Stimulated activated CD4-positive, alpha-beta T cell treated with anti-CD3 and anti-CD28 coated beads, TNF-alpha, amount 100 ng/mL, for 48 hours (primary cell): ENCODE data around the gene POLE3.
"Not testable (repeated sequence)": the region's sequence is repeated elsewhere in the genome, so short reads cannot be mapped to it uniquely, and the experiment has no call there.

Source experiments
- DNase-seq, 3 donors: peaks; one replicate each; pipeline ENCODE4 v3.0.0-alpha.2; 2020; ENCODE audit warnings: low read depth in 3 of 3

Gene POLE3

DNA sequence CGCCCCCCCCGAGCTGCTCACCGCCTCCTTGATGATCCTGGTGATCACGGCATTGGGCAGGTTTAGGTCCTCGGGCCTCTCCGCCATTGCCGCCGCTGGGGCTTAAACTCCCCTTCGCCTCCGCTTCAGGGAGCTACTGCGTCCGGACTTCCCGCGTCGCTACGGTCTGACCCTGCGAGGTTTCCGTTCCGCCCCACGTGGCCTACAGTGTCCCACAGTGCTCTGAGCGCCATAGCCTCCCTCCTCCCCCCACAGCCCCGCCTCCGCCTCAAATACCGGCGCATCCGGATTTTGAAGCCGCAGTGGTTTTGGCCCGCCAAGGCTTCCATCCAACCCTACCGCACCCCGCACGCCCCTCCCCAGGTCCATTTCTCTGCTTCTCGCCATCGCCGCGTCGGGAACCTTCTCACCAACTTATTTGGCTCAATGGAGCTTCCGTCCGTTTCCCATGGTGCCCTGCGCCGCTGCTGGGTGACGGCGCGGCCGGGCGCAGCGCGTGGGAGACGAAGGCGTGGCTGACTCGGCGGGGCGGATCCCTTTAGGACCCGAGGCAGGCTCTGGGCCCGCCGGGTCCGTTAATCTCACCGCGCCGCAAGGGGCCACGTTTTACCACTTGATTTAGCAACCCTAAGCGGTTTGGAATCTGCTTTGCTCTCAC, at the start of gene POLE3, which contains the start of gene C9orf43:
POLE3 (minus strand) TSS at position 469 of the 658 bp plus-strand sequence; CDS start at position 87, 382 bp downstream.
C9orf43 (plus strand) TSS at position 541 of the 658 bp plus-strand sequence. CDS start 2,747 bp downstream, outside the sequence.
- DNase-seq, result peak; percentile 88 to 93 (median 93)

DNA sequence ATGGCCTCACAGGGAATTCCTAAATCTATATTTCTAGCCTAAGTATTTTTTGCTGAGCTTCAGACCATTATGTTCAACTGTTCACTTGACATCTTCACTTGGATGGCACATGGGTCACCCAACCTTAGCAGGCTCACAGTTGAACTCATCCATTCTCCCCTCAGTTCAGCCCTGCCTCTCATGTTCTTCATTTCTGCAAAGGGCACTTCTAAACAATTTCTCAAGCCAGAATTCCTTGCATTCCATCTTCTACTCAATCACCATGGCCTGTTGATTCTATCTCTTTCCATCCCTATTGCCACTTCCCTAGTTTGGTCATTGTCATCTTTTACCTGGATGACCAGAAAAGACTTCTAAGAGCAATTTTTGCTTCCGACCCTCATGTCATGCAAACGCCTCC, 45.8 kb upstream of the POLE3 start:
- no peak for DNase-seq

DNA sequence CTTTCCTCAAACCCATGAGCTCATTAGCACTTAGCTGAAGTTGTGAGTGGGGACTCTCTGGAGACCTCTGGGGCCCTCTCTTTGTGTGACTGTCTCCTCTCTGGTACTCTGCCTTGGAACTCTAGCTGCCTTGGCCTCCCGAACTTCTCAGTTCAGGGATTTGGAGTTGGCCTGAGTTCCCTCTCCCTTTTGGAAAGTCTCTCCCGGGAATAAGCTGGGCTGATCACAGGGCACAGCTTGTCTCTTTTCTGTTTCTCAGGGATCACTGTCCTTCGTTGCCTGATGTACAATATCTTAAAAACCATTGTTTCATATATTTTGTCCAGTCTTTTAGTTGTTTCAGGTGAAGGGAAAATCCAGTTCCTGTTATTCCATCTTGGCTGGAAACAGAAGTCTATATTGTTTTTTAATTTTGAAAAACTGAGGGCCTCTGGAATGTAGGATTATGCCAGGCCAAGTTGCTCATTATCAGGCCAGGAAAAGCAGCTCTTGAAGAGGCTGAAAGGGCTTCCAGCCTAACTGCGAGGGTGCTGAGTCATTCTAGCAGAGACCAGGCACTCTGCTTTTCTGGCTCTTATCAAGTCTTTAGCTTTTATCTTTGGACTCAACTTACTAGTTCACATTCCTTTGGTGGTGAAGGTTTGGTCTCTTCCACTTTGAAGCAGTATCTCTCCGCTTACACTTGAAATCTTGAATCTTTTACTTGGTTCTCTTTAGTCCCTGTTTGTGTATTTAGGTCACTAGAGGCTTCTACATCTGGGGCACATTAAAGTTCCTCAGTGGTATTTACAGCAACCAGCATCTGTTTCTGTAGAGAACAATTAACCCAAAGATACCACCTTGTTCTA, 44.7 kb upstream of the POLE3 start:
- no peak for DNase-seq

- DNase-seq, result no peak
Measured at GRCh38 chr9:113452113-113452605, 41.7 kb upstream of the POLE3 start.

DNA sequence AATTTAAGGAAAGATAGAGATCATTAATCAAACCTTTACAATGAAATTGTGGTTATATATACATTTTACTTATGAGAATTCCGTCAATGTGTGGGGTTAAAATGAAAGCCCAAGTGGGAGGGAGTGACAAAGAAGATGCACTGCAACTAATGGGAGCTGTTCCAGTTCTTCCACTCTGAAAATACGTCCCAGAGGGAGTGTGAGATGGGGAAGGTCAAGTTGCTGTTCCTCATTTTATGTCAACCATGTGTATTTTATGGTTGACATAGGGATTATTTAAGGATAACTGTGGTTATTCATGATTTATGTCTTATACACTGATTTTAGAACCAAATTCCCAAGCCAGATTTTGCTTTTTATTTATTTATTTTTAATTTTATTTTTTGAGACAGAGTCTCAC, 38.9 kb upstream of the POLE3 start:
- no peak for DNase-seq

DNA sequence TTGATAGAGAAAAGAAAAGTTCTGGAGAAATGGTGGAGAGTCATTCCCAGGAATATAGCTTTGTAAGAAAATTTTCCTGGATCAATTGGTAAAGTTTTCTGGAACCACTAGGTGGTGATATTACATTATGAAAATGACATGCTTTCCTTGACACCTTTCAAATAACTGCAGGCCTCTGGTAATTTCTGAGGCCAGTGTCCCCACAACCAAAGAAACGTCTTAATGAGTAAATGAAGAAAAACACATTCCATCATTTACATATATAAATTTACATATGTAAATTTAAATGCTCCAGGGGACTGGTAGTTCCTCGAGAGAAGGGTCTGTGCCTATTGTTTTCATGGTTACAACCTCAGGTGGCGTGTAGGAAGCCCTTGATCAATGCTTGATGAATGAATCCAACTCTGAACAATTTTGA, 35.9 kb upstream of the POLE3 start:
- DNase-seq, result no peak

GRCh38 chr9:113444736-113445135, 34.3 kb upstream of the POLE3 start:
- DNase-seq, result no peak

DNA sequence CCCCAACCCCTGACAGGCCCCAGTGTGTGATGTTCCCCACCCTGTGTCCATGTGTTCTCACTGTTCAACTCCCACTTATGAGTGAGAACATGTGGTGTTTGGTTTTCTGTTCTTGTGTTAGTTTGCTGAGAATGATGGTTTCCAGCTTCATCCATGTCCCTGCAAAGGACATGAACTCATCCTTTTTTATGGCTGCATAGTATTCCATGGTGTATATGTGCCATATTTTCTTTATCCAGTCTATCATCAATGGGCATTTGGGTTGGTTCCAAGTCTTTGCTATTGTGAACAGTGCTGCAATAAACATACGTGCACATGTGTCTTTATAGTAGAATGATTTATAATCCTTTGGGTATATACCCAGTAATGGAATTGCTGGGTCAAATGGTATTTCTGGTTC, 27.2 kb upstream of the POLE3 start:
- DNase-seq, result not testable (repeated sequence)

GRCh38 chr9:113436728-113437515, 26.4 kb upstream of the POLE3 start:
- DNase-seq, result no peak

DNA sequence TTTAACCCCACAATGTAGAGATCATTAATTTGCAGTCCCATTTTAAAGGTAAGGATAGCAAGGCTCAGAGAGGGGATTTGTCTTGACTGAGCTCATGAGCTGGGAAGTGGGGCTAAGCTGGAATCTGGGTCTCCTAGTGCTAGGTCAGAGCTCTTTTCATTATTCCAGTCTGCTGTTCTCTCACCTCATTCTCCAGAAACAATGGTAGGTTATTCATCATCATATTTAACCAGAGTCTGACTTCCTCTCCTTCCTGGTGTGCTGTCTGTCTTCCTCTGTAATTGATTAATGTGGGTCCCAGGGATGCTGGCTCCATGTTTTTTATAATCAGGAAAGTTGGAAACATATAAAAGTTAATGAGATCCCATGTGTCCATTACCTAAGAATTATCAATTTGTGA, 20.7 kb upstream of the POLE3 start:
- no peak for DNase-seq

- no peak for DNase-seq
Measured at GRCh38 chr9:113428062-113428615, 17.7 kb upstream of the POLE3 start.

DNA sequence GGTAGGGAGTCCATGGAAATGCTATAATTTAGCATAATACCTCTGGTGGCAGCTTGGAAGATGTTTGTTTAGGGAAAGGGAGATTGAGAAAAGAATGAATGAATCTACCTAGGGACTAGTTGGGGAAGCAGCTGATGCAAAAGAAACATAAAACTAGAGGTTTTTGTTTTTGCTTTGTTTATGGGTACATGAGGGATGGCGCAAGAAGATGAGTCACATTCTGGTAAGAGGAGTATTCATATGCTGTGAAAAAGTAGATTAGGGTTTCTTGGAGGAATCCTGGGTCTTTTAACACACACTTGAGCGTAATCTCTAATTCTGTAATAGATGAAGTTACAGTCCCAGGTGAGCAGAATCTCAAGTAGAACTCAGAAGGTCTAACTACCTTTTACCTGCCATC, 17.2 kb upstream of the POLE3 start:
- DNase-seq, result no peak

- DNase-seq, result no peak
Measured at GRCh38 chr9:113426701-113427100, 16.2 kb upstream of the POLE3 start.

- no peak for DNase-seq
Measured at GRCh38 chr9:113425072-113425471, 14.6 kb upstream of the POLE3 start.

DNA sequence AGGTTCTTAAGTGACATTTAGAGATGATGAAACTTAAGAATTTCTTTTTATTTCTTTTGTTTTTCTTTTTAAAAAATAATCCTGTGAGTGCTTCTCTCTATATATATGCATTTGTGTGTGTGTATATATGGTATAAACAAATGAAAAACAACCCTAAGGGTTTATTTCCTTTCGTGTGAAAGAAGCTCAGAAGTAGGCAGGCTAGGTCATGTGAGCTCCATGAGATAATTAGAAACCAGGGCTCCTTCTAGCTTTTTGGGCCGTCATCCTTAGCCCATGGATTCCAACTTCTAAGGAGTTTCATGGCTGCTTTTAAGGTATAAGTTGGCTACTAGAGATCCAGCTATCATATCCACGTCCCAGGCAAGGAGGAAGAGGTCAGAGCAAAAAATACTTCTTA, 11.3 kb upstream of the POLE3 start:
- DNase-seq, result no peak

DNA sequence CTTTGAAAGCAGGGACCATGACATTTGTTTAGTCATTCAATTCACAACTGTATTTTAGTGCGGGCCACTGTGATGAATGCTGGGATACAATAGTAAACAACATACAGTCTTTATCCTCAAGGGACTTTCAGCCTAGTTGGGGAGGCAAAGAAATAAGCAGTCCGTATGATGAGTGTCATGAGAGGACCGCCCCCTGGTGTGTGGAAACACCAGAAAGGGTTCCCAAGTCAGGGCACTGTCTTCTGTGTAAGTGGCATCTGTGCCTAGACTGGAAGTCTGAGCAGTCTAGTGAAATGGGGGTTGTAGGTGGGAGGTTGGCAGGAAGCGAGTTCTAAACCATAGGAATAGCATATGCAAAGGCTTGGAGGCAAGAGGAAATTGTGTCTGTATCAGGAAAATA, 6.9 kb upstream of the POLE3 start:
- no peak for DNase-seq

DNA sequence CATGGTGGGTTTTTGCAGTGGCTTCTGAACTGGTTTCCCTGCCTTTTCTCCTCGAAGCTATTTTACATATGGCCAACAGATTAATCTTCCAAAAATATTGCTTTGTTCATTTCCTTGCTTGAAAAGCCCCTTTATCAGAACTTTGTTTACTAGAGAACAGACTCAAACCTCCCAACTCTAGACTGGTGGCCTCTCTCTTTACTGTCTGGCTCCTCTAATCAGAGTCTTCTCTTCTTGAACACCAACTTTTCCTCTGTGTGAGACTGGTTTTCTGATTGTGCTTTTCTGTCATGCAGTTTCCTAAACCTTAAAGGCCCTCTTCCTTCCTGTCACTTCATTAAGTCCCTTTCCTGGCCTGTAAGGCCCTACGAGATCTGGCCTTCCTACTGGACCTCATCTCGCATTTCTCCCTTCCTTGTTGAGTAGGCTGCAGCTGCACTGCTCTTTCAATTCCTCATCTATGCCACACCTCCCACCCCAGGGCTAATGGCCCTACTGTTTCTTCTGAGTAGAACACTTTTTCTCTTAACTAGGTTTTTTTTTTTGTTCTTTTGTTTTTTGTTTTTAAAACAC, 5.8 kb upstream of the POLE3 start:
- DNase-seq, result no peak

- peak in 1 of 3 donors; percentile 18 for DNase-seq
Measured at GRCh38 chr9:113409883-113410206, 630 bp downstream of the POLE3 start.

DNA sequence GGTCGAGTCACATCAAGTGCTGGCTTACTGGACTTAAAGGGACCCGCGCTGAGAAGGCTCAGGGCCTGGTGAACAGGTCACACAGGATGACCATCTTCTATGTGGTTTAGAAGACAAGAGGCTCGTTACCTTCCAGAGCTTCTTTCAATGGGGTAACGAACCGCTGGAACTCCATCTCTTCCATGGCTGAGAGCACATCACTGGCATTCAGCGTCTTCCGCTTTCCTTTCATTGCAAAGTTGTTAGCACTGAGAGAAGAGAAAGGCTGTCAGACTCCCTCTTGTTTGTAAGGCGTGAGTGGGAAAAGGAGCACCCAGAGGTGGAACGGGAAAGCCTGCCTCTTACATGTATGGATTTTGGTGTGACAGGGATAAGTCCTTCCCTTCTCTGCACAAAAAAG, 994 bp downstream of the POLE3 start:
- no peak for DNase-seq

- peak; percentile 23 to 38 (median 28) for DNase-seq
Measured at GRCh38 chr9:113406873-113407511, 3.5 kb downstream of the POLE3 start.

GRCh38 chr9:113406353-113406752, 4.1 kb downstream of the POLE3 start:
- not testable (repeated sequence) for DNase-seq
